SK-N-SH treated with all-trans-retinoic acid at 6 μM for 48 hours (cell line): ENCODE data around the gene CRABP2.

Experiments used
- ATAC-seq: fragments of 200-7000 bp; cut with Tn5 transposase; 3 replicates; pipeline ENCODE4 v1.9.1; 2020; ENCODE audit warnings: mild to moderate bottlenecking, moderate library complexity
- ARNTL ChIP-seq: fragments of 450-650 bp; formaldehyde crosslinking; IDR thresholded peaks from 2 replicates; pipeline ENCODE4 v1.5.0; 2020; ENCODE audit warnings: low read depth, mild to moderate bottlenecking, moderate library complexity, borderline replicate concordance
- BACH2 ChIP-seq: fragments of 250-450 bp; sonication (Bioruptor Pico); IDR thresholded peaks from 2 replicates; pipeline ENCODE4 v1.9.0; 2021; ENCODE audit warnings: mild to moderate bottlenecking, borderline replicate concordance
- CREB5 ChIP-seq: fragments of 250-450 bp; sonication (Bioruptor Pico); IDR thresholded peaks from 2 replicates; pipeline ENCODE4 v1.5.1; 2020; ENCODE audit warnings: low read depth, mild to moderate bottlenecking, moderate library complexity
- CSDC2 ChIP-seq: fragments of 250-450 bp; sonication (Bioruptor Pico); IDR thresholded peaks from 2 replicates; pipeline ENCODE4 v1.5.0; 2020; ENCODE audit warnings: mild to moderate bottlenecking, moderate library complexity
- CSRNP3 ChIP-seq: fragments of 250-450 bp; sonication (Bioruptor Pico); IDR thresholded peaks from 2 replicates; pipeline ENCODE4 v1.5.1; 2021; ENCODE audit warnings: mild to moderate bottlenecking, moderate library complexity
- ESRRG ChIP-seq: fragments of 250-450 bp; sonication (Bioruptor Pico); IDR thresholded peaks from 2 replicates; pipeline ENCODE4 v1.6.1; 2021; ENCODE audit warnings: mild to moderate bottlenecking
- GLIS3 ChIP-seq: fragments of 250-450 bp; sonication (Bioruptor Pico); IDR thresholded peaks from 2 replicates; pipeline ENCODE4 v1.5.0; 2020; ENCODE audit warnings: mild to moderate bottlenecking, moderate library complexity
- OSR1 ChIP-seq: fragments of 250-450 bp; sonication (Bioruptor Pico); IDR thresholded peaks from 2 replicates; pipeline ENCODE4 v1.8.0; 2022; ENCODE audit warnings: moderate library complexity, mild to moderate bottlenecking, inconsistent platforms
- PATZ1 ChIP-seq: fragments of 250-450 bp; sonication (Bioruptor Pico); IDR thresholded peaks from 2 replicates; pipeline ENCODE4 v1.8.0; 2020; ENCODE audit warnings: mild to moderate bottlenecking, moderate library complexity, borderline replicate concordance
- POU6F1 ChIP-seq: fragments of 250-450 bp; sonication (Bioruptor Pico); IDR thresholded peaks from 2 replicates; pipeline ENCODE4 v1.8.0; 2021; ENCODE audit warnings: low read depth, mild to moderate bottlenecking, moderate library complexity, borderline replicate concordance
- PPARA ChIP-seq: fragments of 250-450 bp; sonication (Bioruptor Pico); IDR thresholded peaks from 2 replicates; pipeline ENCODE4 v1.5.0; 2020; ENCODE audit warnings: mild to moderate bottlenecking, borderline replicate concordance
- SNAI2 ChIP-seq: fragments of 250-450 bp; sonication (Bioruptor Pico); IDR thresholded peaks from 2 replicates; pipeline ENCODE4 v1.5.0; 2020; ENCODE audit warnings: mild to moderate bottlenecking, moderate library complexity
- TCF4 ChIP-seq: fragments of 250-450 bp; sonication (Bioruptor Pico); IDR thresholded peaks from 2 replicates; pipeline ENCODE4 v1.8.0; 2021; ENCODE audit warnings: mild to moderate bottlenecking, moderate library complexity, borderline replicate concordance
- TOX ChIP-seq: fragments of 250-450 bp; sonication (Bioruptor Pico); IDR thresholded peaks from 2 replicates; pipeline ENCODE4 v1.8.0; 2021; ENCODE audit warnings: mild to moderate bottlenecking, moderate library complexity, borderline replicate concordance
- TSHZ2 ChIP-seq: fragments of 250-450 bp; sonication (Bioruptor Pico); IDR thresholded peaks from 2 replicates; pipeline ENCODE4 v1.5.0; 2020; ENCODE audit warnings: mild to moderate bottlenecking, moderate library complexity
- ZFP3 ChIP-seq: fragments of 250-450 bp; sonication (Bioruptor Pico); IDR thresholded peaks from 2 replicates; pipeline ENCODE4 v1.5.0; 2020; ENCODE audit warnings: mild to moderate bottlenecking, moderate library complexity
- ZFP30 ChIP-seq: fragments of 450-650 bp; formaldehyde crosslinking; IDR thresholded peaks from 2 replicates; pipeline ENCODE4 v1.5.0; 2022; ENCODE audit warnings: mild to moderate bottlenecking, moderate library complexity
- ZNF565 ChIP-seq: fragments of 450-650 bp; formaldehyde crosslinking; conservative IDR thresholded peaks from 2 replicates; pipeline ENCODE4 v1.5.0; 2020; ENCODE audit warnings: low read depth, mild to moderate bottlenecking, moderate library complexity
- ZNF8 ChIP-seq: fragments of 450-650 bp; formaldehyde crosslinking; IDR thresholded peaks from 2 replicates; pipeline ENCODE4 v1.5.0; 2020; ENCODE audit warnings: mild to moderate bottlenecking, moderate library complexity

The CRABP2 gene

GRCh38 chr1:156662005-156662799 is 43.2 kb downstream of the CRABP2 start:
- ATAC-seq: no peak
- TF ChIP-seq GLIS3 (CRISPR knock-in tag): no peak
- no peak for TF ChIP-seq ZNF8
- TF ChIP-seq BACH2 (CRISPR knock-in tag): no peak
- TF ChIP-seq ZNF565 (CRISPR knock-in tag): no peak
- TF ChIP-seq CSRNP3 (CRISPR knock-in tag): no peak
- TF ChIP-seq ZFP3: no peak
- no peak for TF ChIP-seq CSDC2 (CRISPR knock-in tag)
- no peak for TF ChIP-seq PATZ1 (CRISPR knock-in tag)
- no peak for TF ChIP-seq CREB5
- TF ChIP-seq ARNTL (CRISPR knock-in tag): no peak
- TF ChIP-seq SNAI2 (CRISPR knock-in tag): no peak
- TF ChIP-seq ESRRG: no peak
- no peak for TF ChIP-seq PPARA (CRISPR knock-in tag)

GRCh38 chr1:156660752-156661112 is 44.7 kb downstream of the CRABP2 start:
- TF ChIP-seq ZFP3 (no peak), TOX (no peak), OSR1 (CRISPR knock-in tag) (peak; percentile 77; the same call in 1 of the 2 replicates), ZNF565 (CRISPR knock-in tag) (no peak), ZFP30 (no peak), TSHZ2 (no peak)
- ATAC-seq: peak; percentile 23; the same call in 2 of the 3 replicates

- ATAC-seq: peak; percentile 79
- no peak for TF ChIP-seq TOX
- peak; percentile 27; the same call in 1 of the 2 replicates for TF ChIP-seq CREB5
- TF ChIP-seq GLIS3 (CRISPR knock-in tag): 0 out of 2 replicates have a peak, but pooled peaks have one; percentile 7
- 0 out of 2 replicates have a peak, but pooled peaks have one; percentile 35 for TF ChIP-seq POU6F1 (CRISPR knock-in tag)
- 0 out of 2 replicates have a peak, but pooled peaks have one; percentile 13 for TF ChIP-seq TSHZ2
- TF ChIP-seq ZFP3: peak; percentile 42; the same call in 1 of the 2 replicates
- no peak for TF ChIP-seq CSDC2 (CRISPR knock-in tag)
- peak; percentile 96 for TF ChIP-seq PATZ1 (CRISPR knock-in tag)
- peak; percentile 19; the same call in 1 of the 2 replicates for TF ChIP-seq TCF4 (CRISPR knock-in tag)
- TF ChIP-seq OSR1 (CRISPR knock-in tag): no peak
These were observed 45.2 kb downstream of the CRABP2 start for GRCh38 chr1:156659988-156660751.
